ENCODE measurements around the gene PLAC8L1. TPM values are rescaled to one million over a fixed set of nuclear protein-coding genes. Genes with fewer than 3 reads are reported as not detected.

PLAC8L1 gene
- total and polyA plus RNA-seq, 4 donors = 0.46 to 0.51 TPM; not detected in 2

GRCh38 chr5:146052780-146053179 is 52.6 kb downstream of the PLAC8L1 start:
- Histone ChIP-seq H3K4me3 (no peak overlapping the region), H3K4me1 (ENCODE audit: control insufficient read depth in 5 of 5, insufficient read depth in 5 of 5, low read length in 5 of 5) (no peaks in the 10 kb centered on the region), H3K36me3 (ENCODE audit: control insufficient read depth in 4 of 4, insufficient read depth in 4 of 4, low read length in 4 of 4) (no peaks in the 10 kb centered on the region), H3K9me3 (ENCODE audit: control insufficient read depth in 4 of 4, insufficient read depth in 3 of 4, low read length in 3 of 4) (no peaks in the 10 kb centered on the region), H3K27me3 (ENCODE audit: control insufficient read depth in 3 of 3, insufficient read depth in 3 of 3, low read length in 2 of 3) (peaks cover 0 to 22% (median 0%) of the 10 kb centered on the region in 3 donors), H3K27ac (ENCODE audit: low read depth in 1 of 2, low read length in 1 of 2) (no peak overlapping the region), H3K9ac (ENCODE audit: insufficient read depth in 1 of 2, low read length in 2 of 2) (no peak overlapping the region)
- TF ChIP-seq CTCF (IDR thresholded peaks at IDR 0.05; ENCODE audit: control extremely low read depth, extremely low read depth) = no peak
- no peak for DNase-seq
- no peak for ATAC-seq (ENCODE audit: insufficient read depth, low FRiP score)

DNA sequence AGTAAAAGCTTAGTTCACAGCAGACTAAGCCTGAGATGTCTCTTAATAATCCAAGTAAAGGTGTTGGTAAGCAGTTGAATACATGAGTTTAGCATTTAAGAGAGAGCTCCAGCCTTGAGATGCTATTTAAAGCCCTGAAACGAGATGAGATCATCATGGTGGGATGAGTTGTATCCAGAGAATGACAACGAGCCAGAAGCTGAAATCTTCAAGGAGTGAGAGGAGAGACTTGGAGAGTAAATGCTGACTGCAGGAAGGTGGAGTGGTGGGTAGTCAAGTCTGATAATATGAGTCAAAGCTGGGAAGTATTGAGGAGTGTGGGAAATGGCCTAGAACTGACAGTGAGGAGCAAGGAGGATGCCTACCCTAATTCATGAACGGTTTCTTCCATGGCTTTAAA is 53.7 kb downstream of the PLAC8L1 start:
- no peaks in the 10 kb centered on the region for H3K9me3 ChIP-seq (ENCODE audit: control insufficient read depth in 4 of 4, insufficient read depth in 3 of 4, low read length in 3 of 4)
- H3K36me3 ChIP-seq (ENCODE audit: control insufficient read depth in 4 of 4, insufficient read depth in 4 of 4, low read length in 4 of 4) = no peaks in the 10 kb centered on the region
- H3K9ac ChIP-seq (ENCODE audit: insufficient read depth in 1 of 2, low read length in 2 of 2) = no peak overlapping the region
- H3K4me3 ChIP-seq = no peak overlapping the region
- no peak for TF ChIP-seq CTCF (IDR thresholded peaks at IDR 0.05; ENCODE audit: control extremely low read depth, extremely low read depth)
- ATAC-seq (ENCODE audit: insufficient read depth, low FRiP score) = no peak
- 59 to 72% methylated on average over 3 of the region's 3 CpGs for WGBS, 2 donors
- H3K4me1 ChIP-seq (ENCODE audit: control insufficient read depth in 5 of 5, insufficient read depth in 5 of 5, low read length in 5 of 5) = no peaks in the 10 kb centered on the region
- H3K27ac ChIP-seq (ENCODE audit: low read depth in 1 of 2, low read length in 1 of 2) = no peak overlapping the region
- peaks cover 0 to 19% (median 0%) of the 10 kb centered on the region in 3 donors for H3K27me3 ChIP-seq (ENCODE audit: control insufficient read depth in 3 of 3, insufficient read depth in 3 of 3, low read length in 2 of 3)
- no peak for DNase-seq

DNA sequence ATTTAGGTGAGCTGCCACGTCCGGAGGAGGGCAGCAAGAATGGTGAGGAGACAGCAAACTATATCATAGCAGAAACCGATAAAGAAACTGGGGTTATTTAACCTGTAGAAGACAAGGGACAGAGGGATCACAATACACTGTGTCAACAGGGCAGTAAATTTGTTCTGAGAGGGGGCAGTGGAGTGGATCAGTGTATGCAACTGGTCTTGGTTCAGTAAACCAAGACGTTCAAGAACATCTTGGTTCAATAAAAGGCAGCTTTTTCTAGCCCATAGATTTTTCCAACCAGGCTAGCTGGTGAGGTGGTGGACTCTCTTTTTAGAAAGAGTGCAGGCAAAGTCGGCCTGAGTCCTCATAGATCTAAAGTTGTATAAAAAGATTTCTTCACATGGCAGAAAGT is 55.3 kb downstream of the PLAC8L1 start:
- H3K9me3 ChIP-seq (ENCODE audit: control insufficient read depth in 4 of 4, insufficient read depth in 3 of 4, low read length in 3 of 4) = no peaks in the 10 kb centered on the region

More for the DNA sequence above, 55.3 kb downstream of the PLAC8L1 start:
- ATAC-seq (ENCODE audit: insufficient read depth, low FRiP score) (no peak), DNase-seq (no peak)
- no peak for TF ChIP-seq CTCF (IDR thresholded peaks at IDR 0.05; ENCODE audit: control extremely low read depth, extremely low read depth)
- Histone ChIP-seq H3K4me3 (no peak overlapping the region), H3K27me3 (ENCODE audit: control insufficient read depth in 3 of 3, insufficient read depth in 3 of 3, low read length in 2 of 3) (peaks cover 0 to 16% (median 0%) of the 10 kb centered on the region in 3 donors), H3K4me1 (ENCODE audit: control insufficient read depth in 5 of 5, insufficient read depth in 5 of 5, low read length in 5 of 5) (no peaks in the 10 kb centered on the region), H3K27ac (ENCODE audit: low read depth in 1 of 2, low read length in 1 of 2) (no peak overlapping the region), H3K36me3 (ENCODE audit: control insufficient read depth in 4 of 4, insufficient read depth in 4 of 4, low read length in 4 of 4) (no peaks in the 10 kb centered on the region), H3K9ac (ENCODE audit: insufficient read depth in 1 of 2, low read length in 2 of 2) (no peak overlapping the region)
- WGBS, 2 donors = 81 to 91% methylated on average over 5 of the region's 5 CpGs
